GM12891 (cell line): Measurements from ENCODE around the gene NALCN.

Experiments
- POLR2A ChIP-seq: IDR thresholded peaks from 2 replicates; pipeline ENCODE4 v1.6.1; 2011; ENCODE audit warnings: low read depth, low read length, control low read depth
- POLR2AphosphoS5 ChIP-seq: IDR thresholded peaks from 2 replicates; pipeline ENCODE4 v1.6.1; 2011; ENCODE audit warnings: low read depth, low read length, control low read depth
- TAF1 ChIP-seq: IDR thresholded peaks from 2 replicates; pipeline ENCODE4 v1.6.1; 2011; ENCODE audit warnings: low read depth, low read length, control low read depth

- TF ChIP-seq POLR2AphosphoS5, result no peak
- no peak for TF ChIP-seq TAF1
- TF ChIP-seq POLR2A, result no peak
These were observed 225.3 kb downstream of the NALCN start for GRCh38 chr13:101190976-101191375.
